H1 (cell line): ENCODE results near the gene IRGQ. TPM values are rescaled to one million over a fixed set of nuclear protein-coding genes. Genes with fewer than 3 reads are reported as not detected.

ENCODE experiments used
- CTCF ChIA-PET: fragments of 300-600 bp; sonication (Branson Sonifier 250); formaldehyde crosslinking; loops from one replicate; lab custom pipeline; 2021; ENCODE audit not compliant: partially characterized antibody; lab: Charles Lee
- POLR2A ChIA-PET: fragments of 300-600 bp; sonication (Branson Sonifier 250); formaldehyde crosslinking; loops from one replicate; lab custom pipeline; 2021; ENCODE audit warnings: inconsistent platforms; ENCODE audit not compliant: partially characterized antibody; lab: Charles Lee
- DNase-seq, 2 experiments: peaks; one replicate each; pipeline versions ENCODE4 v3.0.0 to v3.0.0-alpha.2; 2010 to 2022; ENCODE audit warnings: low spot score in 2 of 2, low read depth in 1 of 2, mixed read lengths in 1 of 2
- FAIRE-seq: peaks from 2 replicates; lab custom pipeline; 2011; peaks lifted over from hg19 to GRCh38; lab: Jason Lieb, UNC
- H2AFZ ChIP-seq: 2 replicates; pipeline ENCODE4 v1.8.1; 2012; ENCODE audit warnings: low read length, inconsistent platforms
- H2AK5ac ChIP-seq: 2 replicates; pipeline ENCODE4 v1.6.1; 2013; ENCODE audit warnings: low read depth, low read length
- H2BK120ac ChIP-seq: replicated peaks from 2 replicates; pipeline ENCODE3; 2013; ENCODE audit warnings: low read depth, low read length, inconsistent platforms
- H2BK12ac ChIP-seq: 2 replicates; pipeline ENCODE4 v1.6.1; 2013; ENCODE audit warnings: low read depth, low read length
- H2BK15ac ChIP-seq: 2 replicates; pipeline ENCODE4 v1.6.1; 2013; ENCODE audit warnings: low read length
- H2BK20ac ChIP-seq: 2 replicates; pipeline ENCODE4 v1.6.1; 2013; ENCODE audit warnings: low read length
- H2BK5ac ChIP-seq: 2 replicates; pipeline ENCODE4 v1.6.1; 2013; ENCODE audit warnings: low read depth, low read length
- H3K14ac ChIP-seq: 2 replicates; pipeline ENCODE4 v1.6.1; 2013; ENCODE audit warnings: inconsistent platforms; ENCODE audit not compliant: insufficient read length
- H3K18ac ChIP-seq: 2 replicates; pipeline ENCODE4 v1.6.1; 2013; ENCODE audit warnings: low read length; ENCODE audit errors: extremely low read depth
- H3K23ac ChIP-seq: 2 replicates; pipeline ENCODE4 v1.6.1; 2013; ENCODE audit warnings: inconsistent platforms; ENCODE audit not compliant: insufficient read length
- H3K23me2 ChIP-seq: 2 replicates; pipeline ENCODE4 v1.6.1; 2013; ENCODE audit warnings: low read depth, low read length
- H3K27ac ChIP-seq: 2 replicates; pipeline ENCODE4 v1.6.1; 2011; ENCODE audit warnings: low read depth, low read length, inconsistent platforms
- H3K27me3 ChIP-seq, 4 experiments: replicated peaks in 1 of 4; 1 replicate in 1 of 4; 2 replicates in 3 of 4; pipeline versions ENCODE4 v1.6.1 to v1.8.1; 2011 to 2013; ENCODE audit warnings: low read length in 3 of 4, mild to moderate bottlenecking in 3 of 4, inconsistent platforms in 2 of 4, mixed read lengths in 2 of 4, moderate library complexity in 1 of 4; ENCODE audit not compliant: control insufficient read depth in 3 of 4, insufficient read depth in 3 of 4; ENCODE audit errors: extremely low read depth in 1 of 4
- H3K36me3 ChIP-seq, 4 experiments: 2 replicates each; pipeline versions ENCODE4 v1.6.1 to v1.8.1; 2011 to 2013; ENCODE audit warnings: mild to moderate bottlenecking in 4 of 4, low read length in 3 of 4, moderate library complexity in 2 of 4, control low read depth in 1 of 4, inconsistent platforms in 1 of 4; ENCODE audit not compliant: insufficient read depth in 4 of 4, control insufficient read depth in 2 of 4
- H3K4ac ChIP-seq: replicated peaks from 2 replicates; pipeline ENCODE3; 2013; ENCODE audit warnings: low read length, low read depth, mixed read lengths, inconsistent platforms; ENCODE audit not compliant: insufficient read length
- H3K4me1 ChIP-seq, 4 experiments: replicated peaks in 1 of 4; 1 replicate in 1 of 4; 2 replicates in 3 of 4; pipeline versions ENCODE4 v1.6.1 to v1.8.1; 2011 to 2013; ENCODE audit warnings: low read length in 3 of 4, inconsistent platforms in 2 of 4, mixed read lengths in 1 of 4; ENCODE audit not compliant: insufficient read depth in 4 of 4, control insufficient read depth in 3 of 4
- H3K4me2 ChIP-seq, 2 experiments: 2 replicates each; pipeline versions ENCODE4 v1.6.1 to v1.8.1; 2011 to 2013; ENCODE audit warnings: low read depth in 2 of 2, low read length in 2 of 2, control low read depth in 1 of 2, inconsistent platforms in 1 of 2, mild to moderate bottlenecking in 1 of 2; ENCODE audit not compliant: insufficient read depth in 1 of 2
- H3K4me3 ChIP-seq, 4 experiments: fragments of 200-600, 300-600 bp in 1 of 4; sonication (generic), shearing (Covaris generic), sonication (Bioruptor Twin) in 1 of 4; 2 replicates each; pipeline versions ENCODE4 v1.5.1 to v1.8.1; 2011 to 2016; ENCODE audit warnings: low read length in 4 of 4, low read depth in 3 of 4, control low read depth in 2 of 4, inconsistent platforms in 2 of 4, mild to moderate bottlenecking in 2 of 4, mixed read lengths in 1 of 4, moderate library complexity in 1 of 4; ENCODE audit not compliant: insufficient read depth in 2 of 4; ENCODE audit errors: extremely low read depth in 1 of 4
- H3K56ac ChIP-seq: replicated peaks from 2 replicates; pipeline ENCODE3; 2013; ENCODE audit warnings: low read depth, mild to moderate bottlenecking, mixed read lengths, low read length, inconsistent platforms; ENCODE audit not compliant: insufficient read length
- H3K79me1 ChIP-seq: 2 replicates; pipeline ENCODE4 v1.6.1; 2013; ENCODE audit warnings: low read depth, low read length, control low read depth
- H3K79me2 ChIP-seq, 2 experiments: 2 replicates each; pipeline versions ENCODE4 v1.6.1 to v1.8.1; 2012 to 2013; ENCODE audit warnings: low read length in 2 of 2, mild to moderate bottlenecking in 2 of 2, inconsistent platforms in 1 of 2; ENCODE audit not compliant: insufficient read depth in 2 of 2, control insufficient read depth in 1 of 2
- H3K9ac ChIP-seq, 4 experiments: replicated peaks in 1 of 4; 1 replicate in 1 of 4; 2 replicates in 3 of 4; pipeline versions ENCODE4 v1.6.1 to v1.8.1; 2011 to 2013; ENCODE audit warnings: low read depth in 3 of 4, low read length in 3 of 4, control low read depth in 2 of 4, mild to moderate bottlenecking in 2 of 4, moderate library complexity in 2 of 4, inconsistent platforms in 1 of 4; ENCODE audit errors: extremely low read depth in 1 of 4
- H3K9me3 ChIP-seq, 2 experiments: 2 replicates each; pipeline versions ENCODE4 v1.6.1 to v1.8.1; 2012 to 2013; ENCODE audit warnings: mild to moderate bottlenecking in 2 of 2, moderate library complexity in 2 of 2, control low read depth in 1 of 2, inconsistent platforms in 1 of 2, low read depth in 1 of 2, low read length in 1 of 2, mixed read lengths in 1 of 2; ENCODE audit not compliant: insufficient read depth in 2 of 2
- H4K20me1 ChIP-seq, 2 experiments: replicated peaks in 1 of 2; 2 replicates each; pipeline versions ENCODE3 to v1.8.1; 2011 to 2013; ENCODE audit warnings: inconsistent platforms in 2 of 2, low read length in 2 of 2, mild to moderate bottlenecking in 1 of 2; ENCODE audit not compliant: insufficient read depth in 2 of 2, control insufficient read depth in 1 of 2
- H4K5ac ChIP-seq: 2 replicates; pipeline ENCODE4 v1.6.1; 2013; ENCODE audit warnings: low read length, low read depth, mixed read lengths, inconsistent platforms; ENCODE audit not compliant: insufficient read length
- H4K8ac ChIP-seq: 2 replicates; pipeline ENCODE4 v1.8.0; 2013; ENCODE audit warnings: mild to moderate bottlenecking, moderate library complexity, low read length, inconsistent platforms; ENCODE audit not compliant: insufficient read depth; ENCODE audit errors: extremely low read depth
- H4K91ac ChIP-seq: replicated peaks from 2 replicates; pipeline ENCODE3; 2013; ENCODE audit warnings: low read length, mixed read lengths, inconsistent platforms; ENCODE audit not compliant: insufficient read length
- MAFK ChIP-seq: IDR thresholded peaks from 2 replicates; pipeline ENCODE4 v1.6.1; 2012; ENCODE audit warnings: low read depth, mild to moderate bottlenecking, improper control_type of control experiment, low read length
- RAD21 ChIP-seq, 2 experiments: IDR thresholded peaks in 1 of 2; conservative IDR thresholded peaks in 1 of 2; 2 replicates each; pipeline ENCODE4 v1.6.1; 2011; ENCODE audit warnings: low read depth in 2 of 2, low read length in 2 of 2, improper control_type of control experiment in 1 of 2, inconsistent platforms in 1 of 2, mild to moderate bottlenecking in 1 of 2, moderate library complexity in 1 of 2
- SIRT6 ChIP-seq: IDR thresholded peaks from one replicate; pipeline ENCODE4 v1.7.1; 2012; ENCODE audit warnings: low read length, inconsistent platforms
- SUZ12 ChIP-seq: fragments of 200-600 bp; sonication (generic); IDR thresholded peaks from 2 replicates; pipeline ENCODE4 v1.6.1; 2012; ENCODE audit warnings: mild to moderate bottlenecking, inconsistent platforms, low read length, moderate library complexity, mixed read lengths
- TCF12 ChIP-seq: IDR thresholded peaks from 2 replicates; pipeline ENCODE4 v1.6.1; 2011; ENCODE audit warnings: low read depth, mild to moderate bottlenecking, low read length
- WGBS, 2 experiments: shearing (Covaris generic) in 1 of 2; methylation state at CpG; one replicate each; pipeline versions ENCODE4 v1.1.6 to v1.1.7; 2013 to 2015; ENCODE audit warnings: low lambda C conversion rate in 2 of 2, mixed read lengths in 2 of 2, inconsistent platforms in 1 of 2, low coverage in 1 of 2, missing lambda C conversion rate in 1 of 2; ENCODE audit not compliant: insufficient replicate concordance in 2 of 2, insufficient coverage in 1 of 2, insufficient read length in 1 of 2; ENCODE audit errors: extremely low coverage in 1 of 2, missing lambda C conversion rate in 1 of 2; 5-methylcytosine and 5-hydroxymethylcytosine counted together
- polyA plus RNA-seq, 7 experiments: library from polyadenylated mRNA; depleted of rRNA in 3 of 7; stranded (reverse) in 5 of 7; unstranded in 2 of 7; fragments of >200 nt in 5 of 7; fragments of 200-250 nt in 2 of 7; gene quantifications; 1 replicate in 5 of 7; 2 replicates in 1 of 7; 4 replicates in 1 of 7; pipeline versions ENCODE4 v1.2.1 to v1.2.3, GENCODE V29; 2011 to 2013; ENCODE audit warnings: missing spikeins in 2 of 7, mixed read lengths in 2 of 7
- total RNA-seq: library from RNA; stranded (reverse); fragmentation: NEBNext Ultra II Directional; extraction: Animal tissue kit (Norgen Biotek cat#: 25700); gene quantifications from 2 replicates; pipeline ENCODE4 v1.2.1, GENCODE V29; 2021
- TF ChIP-seq, protein P1 (sequence below), 3 experiments: IDR thresholded peaks; 1 replicate in 2 of 3; 2 replicates in 1 of 3; pipeline versions ENCODE4 v1.5.1 to v1.6.1; 2011; ENCODE audit warnings: low read length in 3 of 3, mild to moderate bottlenecking in 3 of 3, inconsistent platforms in 2 of 3, low read depth in 1 of 3, moderate library complexity in 1 of 3; ENCODE audit not compliant: insufficient read depth in 1 of 3; ENCODE audit errors: control extremely low read depth in 1 of 3
- TF ChIP-seq, protein P2 (sequence below): IDR thresholded peaks from 2 replicates; pipeline ENCODE4 v1.6.1; 2011; ENCODE audit warnings: low read length, improper control_type of control experiment
- TF ChIP-seq, protein P3 (sequence below): IDR thresholded peaks from 2 replicates; pipeline ENCODE4 v1.6.1; 2011; ENCODE audit warnings: low read depth, mild to moderate bottlenecking, low read length; ENCODE audit not compliant: insufficient read depth

IRGQ gene
- total and polyA plus RNA-seq, 2 of the 8 experiments (the other 6 are each of a cell fraction or from before 2014, with no cell fraction given) = 16.0 to 42.9 TPM

DNA sequence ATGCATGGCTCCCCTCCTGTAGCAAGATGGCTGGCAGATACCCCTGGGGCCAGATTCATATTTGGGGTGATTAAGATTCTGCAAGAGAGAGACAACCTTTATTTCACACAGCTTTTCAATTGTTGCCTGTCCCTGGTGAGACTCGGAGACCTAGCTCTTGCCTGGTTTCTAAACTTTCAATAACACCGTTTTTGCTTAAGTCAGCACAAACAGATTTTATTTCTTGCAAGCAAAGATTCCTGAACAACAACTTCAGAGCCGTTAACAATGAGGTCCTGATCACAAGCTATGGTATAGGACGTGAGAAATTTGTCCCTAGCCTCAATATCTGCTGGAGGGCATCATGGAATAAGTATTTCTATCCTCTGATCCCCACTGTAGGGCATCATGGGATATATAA, 46.6 kb upstream of the IRGQ start:
- ChIA-PET POLR2A (interaction anchor here (0.7 to 1.4 kb wide), 3 partner anchors 8 to 35 kb away, joined by 3 read pairs; no protein-coding TSS in a partner anchor), CTCF (interaction anchor here (1.0 to 2.0 kb wide), 4 partner anchors 10 to 195 kb away, joined by 3 to 17 read pairs (median 4); no protein-coding TSS in a partner anchor)
- H4K8ac ChIP-seq = no peak overlapping the region
- no peak overlapping the region for H4K91ac ChIP-seq
- H2BK5ac ChIP-seq = no peak overlapping the region
- peaks cover 0 to 12% (median 5%) of the 10 kb centered on the region in 4 experiments; a peak in 3 of 7 replicates for H3K4me1 ChIP-seq
- H2BK12ac ChIP-seq = no peak overlapping the region
- H3K79me2 ChIP-seq = no peaks in the 10 kb centered on the region
- no peaks in the 10 kb centered on the region for H3K9me3 ChIP-seq
- H3K27me3 ChIP-seq = peaks cover 11 to 41% (median 29%) of the 10 kb centered on the region in 4 experiments
- H3K4me2 ChIP-seq = no peak overlapping the region
- H2BK120ac ChIP-seq = no peak overlapping the region
- peaks cover 2% of the 10 kb centered on the region; the same call in 1 of the 2 replicates for H3K79me1 ChIP-seq
- H3K14ac ChIP-seq = no peak overlapping the region
- H3K36me3 ChIP-seq = no peaks in the 10 kb centered on the region
- H3K56ac ChIP-seq = no peak overlapping the region
- no peak overlapping the region for H3K27ac ChIP-seq
- no peak for DNase-seq
- no peak for FAIRE-seq
- no peak overlapping the region for H3K18ac ChIP-seq
- no peak overlapping the region for H3K23ac ChIP-seq
- no peak overlapping the region for H3K9ac ChIP-seq
- H3K4ac ChIP-seq = no peak overlapping the region
- no peaks in the 10 kb centered on the region for H4K20me1 ChIP-seq
- no peak overlapping the region for H4K5ac ChIP-seq
- H2AK5ac ChIP-seq = no peak overlapping the region
- H2BK20ac ChIP-seq = no peak overlapping the region
- H2BK15ac ChIP-seq = no peak overlapping the region
- no peak overlapping the region for H3K4me3 ChIP-seq
- TF ChIP-seq MAFK (peak; percentile 56; the same call in 1 of the 2 replicates), SIRT6 (no peak), TCF12 (no peak), RAD21 (IDR thresholded peaks at IDR 0.05 in 1 of 2, conservative IDR thresholded peaks at IDR 0.05 in 1 of 2; ENCODE audit: low read depth in 2 of 2, low read length in 2 of 2) (no peak), SUZ12 (no peak)
- TF ChIP-seq, protein P1, sequence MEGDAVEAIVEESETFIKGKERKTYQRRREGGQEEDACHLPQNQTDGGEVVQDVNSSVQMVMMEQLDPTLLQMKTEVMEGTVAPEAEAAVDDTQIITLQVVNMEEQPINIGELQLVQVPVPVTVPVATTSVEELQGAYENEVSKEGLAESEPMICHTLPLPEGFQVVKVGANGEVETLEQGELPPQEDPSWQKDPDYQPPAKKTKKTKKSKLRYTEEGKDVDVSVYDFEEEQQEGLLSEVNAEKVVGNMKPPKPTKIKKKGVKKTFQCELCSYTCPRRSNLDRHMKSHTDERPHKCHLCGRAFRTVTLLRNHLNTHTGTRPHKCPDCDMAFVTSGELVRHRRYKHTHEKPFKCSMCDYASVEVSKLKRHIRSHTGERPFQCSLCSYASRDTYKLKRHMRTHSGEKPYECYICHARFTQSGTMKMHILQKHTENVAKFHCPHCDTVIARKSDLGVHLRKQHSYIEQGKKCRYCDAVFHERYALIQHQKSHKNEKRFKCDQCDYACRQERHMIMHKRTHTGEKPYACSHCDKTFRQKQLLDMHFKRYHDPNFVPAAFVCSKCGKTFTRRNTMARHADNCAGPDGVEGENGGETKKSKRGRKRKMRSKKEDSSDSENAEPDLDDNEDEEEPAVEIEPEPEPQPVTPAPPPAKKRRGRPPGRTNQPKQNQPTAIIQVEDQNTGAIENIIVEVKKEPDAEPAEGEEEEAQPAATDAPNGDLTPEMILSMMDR (IDR thresholded peaks at IDR 0.05; ENCODE audit: control extremely low read depth in 1 of 3, insufficient read depth in 1 of 3, low read depth in 1 of 3, low read length in 3 of 3) = no peak
- TF ChIP-seq, protein P2, sequence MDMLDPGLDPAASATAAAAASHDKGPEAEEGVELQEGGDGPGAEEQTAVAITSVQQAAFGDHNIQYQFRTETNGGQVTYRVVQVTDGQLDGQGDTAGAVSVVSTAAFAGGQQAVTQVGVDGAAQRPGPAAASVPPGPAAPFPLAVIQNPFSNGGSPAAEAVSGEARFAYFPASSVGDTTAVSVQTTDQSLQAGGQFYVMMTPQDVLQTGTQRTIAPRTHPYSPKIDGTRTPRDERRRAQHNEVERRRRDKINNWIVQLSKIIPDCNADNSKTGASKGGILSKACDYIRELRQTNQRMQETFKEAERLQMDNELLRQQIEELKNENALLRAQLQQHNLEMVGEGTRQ = no peak
- TF ChIP-seq, protein P3, sequence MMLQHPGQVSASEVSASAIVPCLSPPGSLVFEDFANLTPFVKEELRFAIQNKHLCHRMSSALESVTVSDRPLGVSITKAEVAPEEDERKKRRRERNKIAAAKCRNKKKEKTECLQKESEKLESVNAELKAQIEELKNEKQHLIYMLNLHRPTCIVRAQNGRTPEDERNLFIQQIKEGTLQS = no peak
- TF ChIP-seq, all 59 proteins: peak for 1
- WGBS, 2 experiments = 81% methylated on average over 4 of the region's 4 CpGs; no CpG with 5 or more reads in 1 of the 2 experiments
- Histone ChIP-seq H3K23me2 (peaks cover 11% of the 10 kb centered on the region), H2AFZ (no peak overlapping the region)
